Osteoblast (primary cell): ENCODE measurements around the gene APC2. TPM values are rescaled to one million over a fixed set of nuclear protein-coding genes. Genes with fewer than 3 reads are reported as not detected.
"Not testable (repeated sequence)": the region's sequence is repeated elsewhere in the genome, so short reads cannot be mapped to it uniquely, and the experiment has no call there.

Experiments
- DNase-seq: peaks from one replicate; pipeline ENCODE4 v3.0.0; 2011; ENCODE audit warnings: low spot score, mixed read lengths; ENCODE audit not compliant: insufficient read length; ENCODE audit errors: missing footprints
- H2AFZ ChIP-seq: 2 replicates; pipeline ENCODE4 v1.6.0; 2011; ENCODE audit warnings: mild to moderate bottlenecking, low read length
- H3K27ac ChIP-seq: 2 replicates; pipeline ENCODE4 v1.5.1; 2011; ENCODE audit warnings: mild to moderate bottlenecking, low read depth, low read length, moderate library complexity
- H3K27me3 ChIP-seq: 2 replicates; pipeline ENCODE4 v1.6.0; 2012; ENCODE audit warnings: mild to moderate bottlenecking, control low read depth, inconsistent platforms, low read length, moderate library complexity; ENCODE audit not compliant: insufficient read depth
- H3K36me3 ChIP-seq: 2 replicates; pipeline ENCODE4 v1.5.1; 2011; ENCODE audit warnings: mild to moderate bottlenecking, low read length, control low read depth, moderate library complexity; ENCODE audit not compliant: insufficient read depth
- H3K4me1 ChIP-seq: 2 replicates; pipeline ENCODE4 v1.5.1; 2011; ENCODE audit warnings: mild to moderate bottlenecking, low read length, control low read depth, moderate library complexity; ENCODE audit not compliant: insufficient read depth
- H3K4me2 ChIP-seq: 2 replicates; pipeline ENCODE4 v1.6.0; 2011; ENCODE audit warnings: mild to moderate bottlenecking, low read length; ENCODE audit not compliant: insufficient read depth
- H3K4me3 ChIP-seq: fragments of 200-600 bp; sonication (generic); 3 replicates; pipeline ENCODE4 v1.5.1; 2012; ENCODE audit warnings: mild to moderate bottlenecking, low read length, inconsistent platforms; ENCODE audit not compliant: insufficient read depth
- H3K79me2 ChIP-seq: 2 replicates; pipeline ENCODE4 v1.6.0; 2012; ENCODE audit warnings: mild to moderate bottlenecking, low read length, control low read depth, inconsistent platforms; ENCODE audit not compliant: insufficient read depth
- H3K9me3 ChIP-seq: 2 replicates; pipeline ENCODE4 v1.5.1; 2011; ENCODE audit warnings: low read depth, low read length, control low read depth
- H4K20me1 ChIP-seq: 2 replicates; pipeline ENCODE4 v1.6.0; 2012; ENCODE audit warnings: mild to moderate bottlenecking, low read length, control low read depth; ENCODE audit not compliant: insufficient read depth
- total RNA-seq: library from RNA; depleted of rRNA; stranded (reverse); fragments of >200 nt; gene quantifications from 2 replicates; pipeline ENCODE4 v1.2.3, GENCODE V29; 2012
- TF ChIP-seq, protein P1 (sequence below): IDR thresholded peaks from 2 replicates; pipeline ENCODE4 v1.5.1; 2011; ENCODE audit warnings: mild to moderate bottlenecking, low read depth, low read length, moderate library complexity; ENCODE audit errors: extremely low read depth

The APC2 gene
- total RNA-seq, 1 donor: 0.36 TPM

DNA sequence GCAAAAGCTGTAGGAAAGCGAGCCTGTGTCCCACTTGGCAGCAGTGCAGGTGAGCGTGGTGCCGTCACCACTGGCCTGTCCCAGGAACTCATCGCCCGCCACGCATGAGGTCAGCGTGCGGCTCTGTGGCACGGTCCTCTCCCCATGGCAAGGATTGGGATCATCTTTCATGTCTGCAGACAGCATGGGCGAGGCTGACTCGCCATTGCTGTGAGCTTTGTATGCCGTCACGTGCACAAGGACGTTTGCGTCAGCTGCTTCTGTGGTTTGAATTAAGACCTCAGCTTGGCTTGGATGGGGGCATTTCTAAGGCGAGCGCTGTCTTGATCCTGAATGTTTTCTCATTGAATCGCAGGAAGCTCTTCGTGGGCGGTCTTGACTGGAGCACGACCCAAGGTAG lies 32.8 kb upstream of the APC2 start:
- peaks cover 47% of the 10 kb centered on the region for H3K36me3 ChIP-seq
- peak overlapping the region; percentile 26 for H3K4me2 ChIP-seq
- peaks cover 62% of the 10 kb centered on the region for H4K20me1 ChIP-seq
- TF ChIP-seq, protein P1, sequence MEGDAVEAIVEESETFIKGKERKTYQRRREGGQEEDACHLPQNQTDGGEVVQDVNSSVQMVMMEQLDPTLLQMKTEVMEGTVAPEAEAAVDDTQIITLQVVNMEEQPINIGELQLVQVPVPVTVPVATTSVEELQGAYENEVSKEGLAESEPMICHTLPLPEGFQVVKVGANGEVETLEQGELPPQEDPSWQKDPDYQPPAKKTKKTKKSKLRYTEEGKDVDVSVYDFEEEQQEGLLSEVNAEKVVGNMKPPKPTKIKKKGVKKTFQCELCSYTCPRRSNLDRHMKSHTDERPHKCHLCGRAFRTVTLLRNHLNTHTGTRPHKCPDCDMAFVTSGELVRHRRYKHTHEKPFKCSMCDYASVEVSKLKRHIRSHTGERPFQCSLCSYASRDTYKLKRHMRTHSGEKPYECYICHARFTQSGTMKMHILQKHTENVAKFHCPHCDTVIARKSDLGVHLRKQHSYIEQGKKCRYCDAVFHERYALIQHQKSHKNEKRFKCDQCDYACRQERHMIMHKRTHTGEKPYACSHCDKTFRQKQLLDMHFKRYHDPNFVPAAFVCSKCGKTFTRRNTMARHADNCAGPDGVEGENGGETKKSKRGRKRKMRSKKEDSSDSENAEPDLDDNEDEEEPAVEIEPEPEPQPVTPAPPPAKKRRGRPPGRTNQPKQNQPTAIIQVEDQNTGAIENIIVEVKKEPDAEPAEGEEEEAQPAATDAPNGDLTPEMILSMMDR: no peak
- H2AFZ ChIP-seq: no peak overlapping the region
- DNase-seq: peak; percentile 93
- peaks cover 96% of the 10 kb centered on the region for H3K79me2 ChIP-seq
- no peaks in the 10 kb centered on the region for H3K9me3 ChIP-seq
- no peaks in the 10 kb centered on the region for H3K27me3 ChIP-seq
- H3K4me1 ChIP-seq: peaks cover 29% of the 10 kb centered on the region
- no peak overlapping the region for H3K4me3 ChIP-seq
- H3K27ac ChIP-seq: peak overlapping the region; percentile 94

DNA sequence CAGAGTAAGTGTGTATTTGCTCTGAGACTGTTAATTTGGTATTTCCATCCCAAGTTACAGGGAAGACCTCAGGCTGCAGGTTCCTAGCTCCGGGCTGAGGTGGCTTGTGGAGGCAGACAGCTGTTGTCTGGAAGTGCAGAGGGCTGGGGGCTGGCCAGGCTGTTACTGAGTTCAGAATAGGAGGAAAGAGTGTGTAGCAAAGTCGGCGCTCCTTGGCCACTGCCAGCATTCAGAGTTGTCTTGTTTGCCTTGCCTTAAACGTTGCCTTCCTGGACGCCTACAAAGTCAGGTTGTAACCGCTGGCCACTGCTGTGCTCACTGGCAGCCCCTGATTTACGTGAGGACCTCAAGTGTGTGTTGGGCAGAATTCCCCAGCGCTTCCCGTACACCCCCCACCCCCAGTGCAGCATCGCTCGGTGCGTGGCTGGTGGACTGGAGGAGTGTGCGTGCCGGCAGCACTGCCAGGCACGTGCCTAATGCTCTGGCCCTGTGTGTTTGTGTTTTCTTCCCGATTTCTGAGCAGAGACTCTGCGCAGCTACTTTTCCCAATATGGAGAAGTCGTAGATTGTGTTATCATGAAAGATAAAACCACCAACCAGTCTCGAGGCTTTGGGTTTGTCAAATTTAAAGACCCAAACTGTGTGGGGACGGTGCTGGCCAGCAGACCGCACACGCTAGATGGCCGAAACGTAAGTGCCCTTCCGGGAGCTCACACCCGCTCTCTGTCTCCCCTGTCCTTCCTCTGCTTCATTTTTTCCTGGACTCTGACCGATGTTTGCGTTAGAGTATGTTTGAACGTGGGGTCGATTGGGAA lies 32.0 kb upstream of the APC2 start:
- H3K36me3 ChIP-seq: peaks cover 52% of the 10 kb centered on the region
- DNase-seq: no peak
- H3K4me3 ChIP-seq: no peak overlapping the region
- no peaks in the 10 kb centered on the region for H3K27me3 ChIP-seq
- H3K9me3 ChIP-seq: no peaks in the 10 kb centered on the region
- H3K4me1 ChIP-seq: peaks cover 29% of the 10 kb centered on the region
- H3K4me2 ChIP-seq: peak overlapping the region; percentile 26
- H2AFZ ChIP-seq: no peak overlapping the region
- peaks cover 96% of the 10 kb centered on the region for H3K79me2 ChIP-seq
- TF ChIP-seq, protein P1: no peak
- peaks cover 56% of the 10 kb centered on the region for H4K20me1 ChIP-seq
- H3K27ac ChIP-seq: peak overlapping the region; percentile 94

DNA sequence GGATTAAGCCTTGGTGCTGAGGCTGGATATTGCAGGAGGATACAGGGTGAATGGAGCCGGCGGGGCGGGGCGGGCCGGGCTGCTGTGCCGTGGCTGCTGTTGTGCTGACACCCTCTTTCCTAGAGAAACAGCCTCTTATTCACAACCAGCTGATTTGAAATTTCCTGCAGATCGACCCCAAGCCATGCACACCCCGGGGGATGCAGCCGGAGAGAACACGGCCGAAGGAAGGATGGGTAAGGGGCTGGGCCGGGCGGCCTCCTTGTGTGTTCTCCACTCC lies 31.5 kb upstream of the APC2 start:
- H3K36me3 ChIP-seq: peaks cover 53% of the 10 kb centered on the region
- no peak overlapping the region for H2AFZ ChIP-seq
- TF ChIP-seq, protein P1: no peak

DNA sequence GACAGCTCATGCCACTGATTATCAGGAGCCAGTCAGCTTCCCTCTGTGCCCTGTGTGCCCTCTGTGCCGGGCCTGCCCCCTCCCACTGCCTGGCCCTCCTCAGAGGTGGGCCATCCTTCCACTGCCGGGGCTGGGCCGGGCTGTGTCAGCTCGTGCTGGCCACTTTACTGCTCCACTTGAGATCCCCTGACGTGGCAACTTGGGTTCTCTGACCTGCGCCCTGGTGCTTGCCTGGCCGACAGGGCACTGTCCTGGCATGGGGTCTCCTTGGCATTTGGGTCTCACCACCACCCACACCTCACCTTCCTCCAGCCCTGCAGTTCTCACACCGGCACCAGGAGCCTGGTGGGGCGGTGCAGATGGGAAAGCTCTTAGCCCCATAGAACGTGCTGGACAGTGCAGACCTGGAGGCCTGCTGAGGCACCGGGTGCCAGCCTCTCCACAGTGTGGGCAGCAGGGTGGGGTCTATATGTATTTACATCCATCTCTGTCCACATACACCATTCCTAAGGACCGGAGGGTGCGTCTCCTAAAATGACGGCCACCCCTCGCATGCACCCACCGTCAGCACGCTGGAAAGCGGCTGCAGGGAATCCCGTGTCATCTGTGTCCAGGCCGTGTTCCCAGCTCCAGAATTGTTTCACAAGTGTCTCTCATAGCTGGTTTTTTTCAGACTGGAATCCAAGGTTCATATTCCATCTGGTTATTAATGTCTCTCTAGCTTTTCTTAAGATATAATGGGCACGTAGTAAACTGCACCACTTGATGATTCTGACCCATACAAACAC lies 30.8 kb upstream of the APC2 start:
- TF ChIP-seq, protein P1: no peak
- peaks cover 95% of the 10 kb centered on the region for H3K79me2 ChIP-seq
- DNase-seq: no peak
- H3K4me1 ChIP-seq: peaks cover 29% of the 10 kb centered on the region
- peaks cover 56% of the 10 kb centered on the region for H3K36me3 ChIP-seq
- no peak overlapping the region for H3K4me2 ChIP-seq
- no peak overlapping the region for H2AFZ ChIP-seq
- no peak overlapping the region for H3K4me3 ChIP-seq
- H3K9me3 ChIP-seq: no peaks in the 10 kb centered on the region
- peaks cover 56% of the 10 kb centered on the region for H4K20me1 ChIP-seq
- no peak overlapping the region for H3K27ac ChIP-seq
- H3K27me3 ChIP-seq: no peaks in the 10 kb centered on the region

More for the DNA sequence above, 31.5 kb upstream of the APC2 start:
- peak overlapping the region; percentile 94 for H3K27ac ChIP-seq
- H3K4me3 ChIP-seq: no peak overlapping the region
- H3K4me2 ChIP-seq: no peak overlapping the region
- no peaks in the 10 kb centered on the region for H3K9me3 ChIP-seq
- no peak for DNase-seq
- H3K79me2 ChIP-seq: peaks cover 96% of the 10 kb centered on the region
- H4K20me1 ChIP-seq: peaks cover 53% of the 10 kb centered on the region
- peaks cover 29% of the 10 kb centered on the region for H3K4me1 ChIP-seq
- H3K27me3 ChIP-seq: no peaks in the 10 kb centered on the region

DNA sequence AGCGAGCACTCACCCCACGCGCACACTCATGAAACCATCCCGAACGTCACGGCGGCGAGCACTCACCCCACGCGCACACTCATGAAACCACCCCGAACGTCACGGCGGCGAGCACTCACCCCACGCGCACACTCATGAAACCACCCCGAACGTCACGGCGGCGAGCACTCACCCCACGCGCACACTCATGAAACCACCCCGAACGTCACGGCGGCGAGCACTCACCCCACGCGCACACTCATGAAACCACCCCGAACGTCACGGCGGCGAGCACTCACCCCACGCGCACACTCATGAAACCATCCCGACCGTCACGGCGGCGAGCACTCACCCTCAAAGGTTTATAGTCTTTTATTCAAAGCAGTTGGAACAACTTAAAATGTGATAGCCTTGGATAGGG lies 29.8 kb upstream of the APC2 start:
- not testable (repeated sequence) for H3K27ac ChIP-seq, H3K4me3 ChIP-seq, H3K9me3 ChIP-seq, H3K27me3 ChIP-seq, DNase-seq, H2AFZ ChIP-seq, H3K4me2 ChIP-seq
- H3K79me2 ChIP-seq: peaks cover 97% of the 10 kb centered on the region
- peaks cover 24% of the 10 kb centered on the region for H3K4me1 ChIP-seq
- peaks cover 58% of the 10 kb centered on the region for H4K20me1 ChIP-seq
- H3K36me3 ChIP-seq: peaks cover 64% of the 10 kb centered on the region
